Stimulated activated CD4-positive, alpha-beta T cell treated with anti-CD3 and anti-CD28 coated beads, Interleukin-1b, Interleukin-23, amount 100 ng/mL, for 1 hour (primary cell): ENCODE results near the gene SPA17.

Experiments
- DNase-seq, 2 donors: peaks; one replicate each; pipeline ENCODE4 v3.0.0-alpha.2; 2020; ENCODE audit warnings: low read depth in 2 of 2

SPA17 gene

GRCh38 chr11:124662106-124662505 lies 11.6 kb upstream of the SPA17 start:
- no peak for DNase-seq

GRCh38 chr11:124663861-124664260 lies 9.8 kb upstream of the SPA17 start:
- no peak for DNase-seq

GRCh38 chr11:124667601-124668000 lies 6.1 kb upstream of the SPA17 start:
- DNase-seq: no peak

- DNase-seq: no peak
Observed at GRCh38 chr11:124669193-124669592, 4.5 kb upstream of the SPA17 start.

GRCh38 chr11:124670732-124671131 lies 3.0 kb upstream of the SPA17 start:
- DNase-seq: no peak

- DNase-seq: no peak
Observed at GRCh38 chr11:124672536-124673215, 1.0 kb upstream of the SPA17 start.

- no peak for DNase-seq
Observed at GRCh38 chr11:124674168-124674517, 439 bp downstream of the SPA17 start.

- no peak for DNase-seq
Observed at GRCh38 chr11:124674571-124674970, 867 bp downstream of the SPA17 start.

- DNase-seq: no peak
Observed at GRCh38 chr11:124676386-124676785, 2.7 kb downstream of the SPA17 start.

- no peak for DNase-seq
Observed at GRCh38 chr11:124678416-124678815, 4.7 kb downstream of the SPA17 start.

GRCh38 chr11:124681421-124681820 lies 7.7 kb downstream of the SPA17 start:
- DNase-seq: no peak

- DNase-seq: no peak
Observed at GRCh38 chr11:124682443-124682842, 8.7 kb downstream of the SPA17 start.

GRCh38 chr11:124693142-124693541 lies 19.4 kb downstream of the SPA17 start:
- no peak for DNase-seq

GRCh38 chr11:124699547-124699946 lies 25.8 kb downstream of the SPA17 start:
- DNase-seq: no peak

GRCh38 chr11:124700028-124700427 lies 26.3 kb downstream of the SPA17 start:
- DNase-seq: no peak

GRCh38 chr11:124707829-124708228 lies 34.1 kb downstream of the SPA17 start:
- DNase-seq: no peak

- DNase-seq: no peak
Observed at GRCh38 chr11:124712392-124712791, 38.7 kb downstream of the SPA17 start.

GRCh38 chr11:124716591-124716990 lies 42.9 kb downstream of the SPA17 start:
- no peak for DNase-seq

GRCh38 chr11:124717421-124717785 lies 43.7 kb downstream of the SPA17 start:
- no peak for DNase-seq

- no peak for DNase-seq
Observed at GRCh38 chr11:124717786-124718651, 44.3 kb downstream of the SPA17 start.

GRCh38 chr11:124718801-124719200 lies 45.1 kb downstream of the SPA17 start:
- DNase-seq: no peak

- no peak for DNase-seq
Observed at GRCh38 chr11:124719534-124719933, 45.8 kb downstream of the SPA17 start.

- no peak for DNase-seq
Observed at GRCh38 chr11:124722176-124722575, 48.5 kb downstream of the SPA17 start.
